ENCODE data around the gene TPPP2. TPM values are rescaled to one million over a fixed set of nuclear protein-coding genes. Genes with fewer than 3 reads are reported as not detected.

TPPP2 gene
- total and polyA plus RNA-seq, 2 donors (not counting 1 experiment from before 2014, with no cell fraction given): not detected

GRCh38 chr14:21022686-21023085, 7.3 kb upstream of the TPPP2 start:
- Histone ChIP-seq H3K9me3 (ENCODE audit: control insufficient read depth, insufficient read depth, low read depth, low read length) (no peaks in the 10 kb centered on the region), H3K4me3 (replicated peaks in 1 of 4; ENCODE audit: control extremely low read depth in 1 of 4, insufficient read depth in 1 of 4, low read depth in 3 of 4, low read length in 4 of 4) (no peak overlapping the region), H3K79me2 (ENCODE audit: control insufficient read depth, insufficient read depth, low read length) (no peaks in the 10 kb centered on the region), H4K20me1 (ENCODE audit: control insufficient read depth, extremely low read depth, insufficient read depth, low read length) (no peaks in the 10 kb centered on the region), H3K4me2 (ENCODE audit: extremely low read depth, insufficient read depth, low read length) (no peak overlapping the region), H2AFZ (ENCODE audit: low read length) (no peak overlapping the region), H3K4me1 (ENCODE audit: control insufficient read depth, extremely low read depth, insufficient read depth, low read length) (no peaks in the 10 kb centered on the region), H3K9ac (ENCODE audit: insufficient read depth, low read length) (no peak overlapping the region), H3K36me3 (ENCODE audit: control insufficient read depth, insufficient read depth, low read length) (no peaks in the 10 kb centered on the region), H3K27ac (ENCODE audit: insufficient read depth, low read length) (no peak overlapping the region), H3K27me3 (ENCODE audit: control insufficient read depth, insufficient read depth, low read length) (peaks cover 56% of the 10 kb centered on the region)
- no peak for DNase-seq (ENCODE audit: low read depth in 2 of 2)
- TF ChIP-seq EZH2 (IDR thresholded peaks at IDR 0.05; ENCODE audit: low read length, missing control alignments): no peak

DNA sequence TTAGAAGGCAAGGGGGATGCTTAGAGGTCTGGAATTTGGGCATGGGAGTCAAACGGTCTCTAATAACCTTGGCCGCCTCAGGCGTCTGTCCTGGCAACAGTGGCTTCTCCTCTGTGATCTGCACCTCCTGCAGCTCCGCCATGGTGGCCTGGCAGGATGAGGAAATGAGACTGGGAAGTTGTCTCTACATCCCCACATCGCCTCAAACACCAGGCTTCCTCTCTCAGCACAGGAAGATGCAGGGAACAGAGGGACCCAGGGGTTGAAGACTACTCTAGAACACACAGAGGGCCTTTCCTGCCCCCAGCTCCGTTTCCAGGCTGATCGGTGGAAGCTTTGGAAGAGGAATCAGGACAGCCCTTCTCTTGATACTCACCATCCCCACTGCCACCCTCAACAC, 6.8 kb upstream of the TPPP2 start:
- Histone ChIP-seq H4K20me1 (ENCODE audit: control insufficient read depth, extremely low read depth, insufficient read depth, low read length) (no peaks in the 10 kb centered on the region), H3K27me3 (ENCODE audit: control insufficient read depth, insufficient read depth, low read length) (peaks cover 56% of the 10 kb centered on the region), H3K4me2 (ENCODE audit: extremely low read depth, insufficient read depth, low read length) (no peak overlapping the region), H3K9ac (ENCODE audit: insufficient read depth, low read length) (no peak overlapping the region), H3K9me3 (ENCODE audit: control insufficient read depth, insufficient read depth, low read depth, low read length) (no peaks in the 10 kb centered on the region), H3K36me3 (ENCODE audit: control insufficient read depth, insufficient read depth, low read length) (no peaks in the 10 kb centered on the region), H3K4me3 (replicated peaks in 1 of 4; ENCODE audit: control extremely low read depth in 1 of 4, insufficient read depth in 1 of 4, low read depth in 3 of 4, low read length in 4 of 4) (no peak overlapping the region), H3K79me2 (ENCODE audit: control insufficient read depth, insufficient read depth, low read length) (no peaks in the 10 kb centered on the region), H2AFZ (ENCODE audit: low read length) (no peak overlapping the region), H3K4me1 (ENCODE audit: control insufficient read depth, extremely low read depth, insufficient read depth, low read length) (no peaks in the 10 kb centered on the region), H3K27ac (ENCODE audit: insufficient read depth, low read length) (no peak overlapping the region)
- TF ChIP-seq CTCF (conservative IDR thresholded peaks at IDR 0.05 in 1 of 2, IDR thresholded peaks at IDR 0.05 in 1 of 2; ENCODE audit: low read depth in 1 of 2, low read length in 2 of 2) (no peak), EZH2 (IDR thresholded peaks at IDR 0.05; ENCODE audit: low read length, missing control alignments) (peak; percentile 75)
- DNase-seq (ENCODE audit: low read depth in 2 of 2): no peak

- Histone ChIP-seq H3K36me3 (ENCODE audit: control insufficient read depth, insufficient read depth, low read length) (no peaks in the 10 kb centered on the region), H3K27me3 (ENCODE audit: control insufficient read depth, insufficient read depth, low read length) (peaks cover 56% of the 10 kb centered on the region), H3K4me1 (ENCODE audit: control insufficient read depth, extremely low read depth, insufficient read depth, low read length) (no peaks in the 10 kb centered on the region), H3K4me2 (ENCODE audit: extremely low read depth, insufficient read depth, low read length) (no peak overlapping the region), H3K9me3 (ENCODE audit: control insufficient read depth, insufficient read depth, low read depth, low read length) (no peaks in the 10 kb centered on the region), H3K79me2 (ENCODE audit: control insufficient read depth, insufficient read depth, low read length) (no peaks in the 10 kb centered on the region), H3K9ac (ENCODE audit: insufficient read depth, low read length) (no peak overlapping the region), H3K27ac (ENCODE audit: insufficient read depth, low read length) (no peak overlapping the region), H3K4me3 (replicated peaks in 1 of 4; ENCODE audit: control extremely low read depth in 1 of 4, insufficient read depth in 1 of 4, low read depth in 3 of 4, low read length in 4 of 4) (peak overlapping the region in 2 of 4 experiments; percentile 12 to 29), H4K20me1 (ENCODE audit: control insufficient read depth, extremely low read depth, insufficient read depth, low read length) (no peaks in the 10 kb centered on the region), H2AFZ (ENCODE audit: low read length) (no peak overlapping the region)
- no peak for DNase-seq (ENCODE audit: low read depth in 2 of 2)
- TF ChIP-seq CTCF (conservative IDR thresholded peaks at IDR 0.05 in 1 of 2, IDR thresholded peaks at IDR 0.05 in 1 of 2; ENCODE audit: low read depth in 1 of 2, low read length in 2 of 2) (no peak), EZH2 (IDR thresholded peaks at IDR 0.05; ENCODE audit: low read length, missing control alignments) (no peak)
Measured at GRCh38 chr14:21023817-21024584, 6.0 kb upstream of the TPPP2 start.

Data from fibroblast of lung (primary cell).